Activated T-helper 2 cell treated with anti-CD3 and anti-CD28 coated beads, Interferon-gamma antibody, Interleukin-2, Interleukin-4, amounts not matched to agents 10 μg/mL and 5 μg/mL and 100 μg/mL, durations not matched to agents 14 hours and 24 hours and 36 hours (primary cell): ENCODE data around the gene ATP13A3. TPM values are rescaled to one million over a fixed set of nuclear protein-coding genes. Genes with fewer than 3 reads are reported as not detected.

Source experiments
- DNase-seq: peaks from one replicate; pipeline ENCODE4 v3.0.0; 2021; ENCODE audit warnings: low spot score
- H3K27ac Mint-ChIP-seq: one replicate; pipeline ENCODE4 v1.8.0; 2021; ENCODE audit warnings: mixed read lengths
- H3K27me3 Mint-ChIP-seq: one replicate; pipeline ENCODE4 v1.8.0; 2021; ENCODE audit warnings: low read depth, mixed read lengths
- H3K36me3 Mint-ChIP-seq: one replicate; pipeline ENCODE4 v1.8.0; 2021; ENCODE audit warnings: low read depth, mixed read lengths
- H3K4me1 Mint-ChIP-seq: one replicate; pipeline ENCODE4 v1.8.0; 2021; ENCODE audit warnings: low read depth, mixed read lengths
- H3K4me3 Mint-ChIP-seq: one replicate; pipeline ENCODE4 v1.8.0; 2021; ENCODE audit warnings: low read depth, mild to moderate bottlenecking, moderate library complexity, mixed read lengths
- H3K9me3 Mint-ChIP-seq: one replicate; pipeline ENCODE4 v1.8.0; 2021; ENCODE audit warnings: mixed read lengths
- intact Hi-C: fragments of 100-400 bp; cut with micrococcal nuclease; formaldehyde crosslinking; loops from one replicate; pipeline ENCODE4 v1.15.1; 2023
- total RNA-seq: library from RNA; stranded (reverse); gene quantifications from 2 replicates; pipeline ENCODE4 v1.2.3, GENCODE V29; 2022

The ATP13A3 gene
- total RNA-seq, 1 donor from 2014 or later = 136 TPM

DNA sequence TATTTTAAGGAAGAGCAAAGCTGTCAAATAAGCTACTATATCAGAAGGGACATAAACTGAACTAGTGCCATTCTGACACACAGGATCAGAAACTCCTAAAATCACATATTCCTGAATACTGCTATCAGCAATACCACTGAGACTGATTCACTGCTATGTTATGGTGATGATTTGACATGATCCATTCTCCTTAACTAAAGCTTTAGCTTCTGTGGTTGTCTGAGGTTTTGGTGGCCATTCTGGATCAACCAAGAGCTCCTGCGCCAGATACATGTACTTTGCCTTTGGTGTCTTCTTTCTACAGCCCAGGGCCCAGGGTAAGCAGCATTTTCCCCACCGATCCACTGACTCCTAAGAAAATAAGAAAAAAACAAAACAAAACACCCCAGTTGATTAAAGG is 81.0 kb downstream of the ATP13A3 start:
- intact Hi-C loops = no loop called here
- DNase-seq = no peak
- Mint-ChIP-seq H3K27me3 (no peaks in the 10 kb centered on the region), H3K4me3 (no peak overlapping the region), H3K27ac (no peak overlapping the region), H3K36me3 (peaks cover 42% of the 10 kb centered on the region), H3K9me3 (no peaks in the 10 kb centered on the region), H3K4me1 (peaks cover 9% of the 10 kb centered on the region)

GRCh38 chr3:194404365-194405140 is 82.2 kb downstream of the ATP13A3 start:
- intact Hi-C loops = loop anchor here (1.0 kb wide), 1 partner anchor 71 kb away; no protein-coding TSS in a partner anchor
- no peak overlapping the region for H3K27ac Mint-ChIP-seq

GRCh38 chr3:194401868-194402329 is 84.9 kb downstream of the ATP13A3 start:
- H3K36me3 Mint-ChIP-seq = peaks cover 23% of the 10 kb centered on the region
- H3K27ac Mint-ChIP-seq = no peak overlapping the region
- peaks cover 23% of the 10 kb centered on the region for H3K4me1 Mint-ChIP-seq
- intact Hi-C loops = no loop called here
- DNase-seq = no peak
- no peaks in the 10 kb centered on the region for H3K9me3 Mint-ChIP-seq
- H3K27me3 Mint-ChIP-seq = peaks cover 20% of the 10 kb centered on the region
- no peak overlapping the region for H3K4me3 Mint-ChIP-seq

More at GRCh38 chr3:194404365-194405140, 82.2 kb downstream of the ATP13A3 start:
- H3K4me3 Mint-ChIP-seq = no peak overlapping the region
- H3K36me3 Mint-ChIP-seq = peaks cover 33% of the 10 kb centered on the region
- no peak for DNase-seq
- no peaks in the 10 kb centered on the region for H3K9me3 Mint-ChIP-seq
- H3K4me1 Mint-ChIP-seq = peaks cover 12% of the 10 kb centered on the region
- H3K27me3 Mint-ChIP-seq = no peaks in the 10 kb centered on the region

DNA sequence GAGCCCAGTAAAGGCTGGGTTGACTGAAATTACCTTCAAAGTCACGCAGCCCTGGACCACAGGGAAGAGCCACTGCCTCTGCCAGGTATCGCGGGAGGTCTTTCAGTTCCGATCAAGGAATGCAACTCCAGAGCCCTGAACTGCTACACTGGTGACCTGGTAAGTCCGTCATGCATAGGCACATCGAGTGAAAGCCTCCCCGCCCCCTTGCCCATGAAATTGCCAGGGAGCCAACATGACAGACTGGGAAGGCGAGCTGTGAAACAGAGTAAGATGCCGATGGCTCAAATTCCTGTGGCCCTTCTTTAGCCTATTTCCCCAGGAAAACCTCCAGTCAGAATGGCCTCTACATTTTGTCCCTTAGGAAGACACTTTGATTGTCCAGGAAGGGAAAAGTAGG is 85.5 kb downstream of the ATP13A3 start:
- Mint-ChIP-seq H3K9me3 (no peaks in the 10 kb centered on the region), H3K4me1 (peaks cover 25% of the 10 kb centered on the region), H3K36me3 (peaks cover 19% of the 10 kb centered on the region), H3K27me3 (peaks cover 20% of the 10 kb centered on the region), H3K27ac (no peak overlapping the region), H3K4me3 (no peak overlapping the region)
- no peak for DNase-seq
- intact Hi-C loops = no loop called here

DNA sequence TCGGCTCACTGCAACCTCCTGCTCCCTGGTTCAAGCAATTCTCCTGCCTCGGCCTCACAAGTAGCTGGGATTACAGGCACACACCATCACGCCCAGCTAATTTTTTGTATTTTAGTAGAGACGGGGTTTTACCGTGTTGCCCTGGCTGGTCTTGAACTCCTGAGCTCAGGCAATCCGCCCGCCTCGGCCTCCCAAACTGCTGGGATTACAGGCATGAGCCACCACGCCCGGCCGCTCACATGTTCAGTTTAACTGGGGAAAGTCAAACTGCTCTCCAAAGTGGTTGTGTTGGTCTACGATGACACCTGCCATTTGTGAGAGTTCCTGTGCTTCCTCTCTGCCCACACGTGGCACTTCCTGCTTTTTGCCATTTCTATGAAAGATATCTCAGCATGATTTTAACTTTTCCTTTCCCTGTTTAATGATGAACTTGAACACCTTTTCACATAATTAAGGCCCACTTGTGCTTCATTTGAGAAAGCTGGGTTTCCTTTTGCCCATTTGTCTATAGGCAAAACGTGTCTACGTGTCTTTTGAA is 86.9 kb downstream of the ATP13A3 start:
- peaks cover 24% of the 10 kb centered on the region for H3K27me3 Mint-ChIP-seq
- intact Hi-C loops = loop anchor here (5.0 kb wide), 3 partner anchors 232 to 287 kb away; partner anchors contain the start of genes FAM43A, HES1 and TMEM44
- peaks cover 38% of the 10 kb centered on the region for H3K4me1 Mint-ChIP-seq
- no peak overlapping the region for H3K4me3 Mint-ChIP-seq
- no peaks in the 10 kb centered on the region for H3K9me3 Mint-ChIP-seq
- DNase-seq = no peak
- peaks cover 13% of the 10 kb centered on the region for H3K36me3 Mint-ChIP-seq
- no peak overlapping the region for H3K27ac Mint-ChIP-seq

GRCh38 chr3:194399166-194399565 is 87.6 kb downstream of the ATP13A3 start, which contains the start of gene GP5:
TSS of gene GP5 (minus strand) at chr3:194399266. CDS start at chr3:194398282, 984 bp downstream.
- H3K4me3 Mint-ChIP-seq = peak within 1 kb of the TSS; percentile 80
- no peak within 1 kb of the TSS for H3K27ac Mint-ChIP-seq
- H3K4me1 Mint-ChIP-seq = peaks cover 34% of the 10 kb centered on the region
- H3K36me3 Mint-ChIP-seq = peaks cover 6% of the 10 kb centered on the region
- no peak for DNase-seq
- no peaks in the 10 kb centered on the region for H3K9me3 Mint-ChIP-seq
- intact Hi-C loops = loop anchor here (5.0 kb wide), 3 partner anchors 233 to 288 kb away; partner anchors contain the start of genes FAM43A, HES1 and TMEM44
- H3K27me3 Mint-ChIP-seq = peaks cover 28% of the 10 kb centered on the region

DNA sequence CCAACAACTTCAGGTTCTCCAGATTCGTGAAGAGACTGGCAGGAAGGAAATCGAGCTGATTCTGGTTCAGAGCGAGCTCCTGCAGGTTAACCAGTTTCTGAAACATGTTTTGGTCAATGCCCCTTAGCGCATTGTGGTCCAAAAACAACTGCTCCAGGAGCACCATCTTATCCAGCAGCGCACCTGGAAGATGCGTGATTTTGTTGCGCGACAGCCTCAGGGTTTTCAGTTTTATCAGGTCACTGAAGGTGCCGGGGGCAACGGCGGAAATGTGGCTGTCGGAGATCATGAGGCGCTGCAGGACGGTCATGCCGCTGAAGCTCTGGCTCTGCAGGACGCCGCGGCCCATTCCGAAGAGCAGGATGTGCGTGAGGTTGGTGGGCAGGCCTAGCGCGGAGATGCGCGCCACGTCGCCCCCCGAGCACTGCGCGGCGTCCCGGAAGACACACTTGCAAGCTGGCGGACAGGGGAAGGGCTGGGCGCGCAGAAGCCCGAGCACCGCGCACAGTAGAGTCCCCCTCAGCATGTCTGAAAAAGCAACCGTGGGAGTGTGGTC is 89.0 kb downstream of the ATP13A3 start:
- H3K9me3 Mint-ChIP-seq = no peaks in the 10 kb centered on the region
- no peaks in the 10 kb centered on the region for H3K36me3 Mint-ChIP-seq
- peak; percentile 13 for DNase-seq
- H3K4me1 Mint-ChIP-seq = peaks cover 34% of the 10 kb centered on the region
- peak overlapping the region; percentile 80 for H3K4me3 Mint-ChIP-seq
- H3K27ac Mint-ChIP-seq = no peak overlapping the region
- intact Hi-C loops = loop anchor here (5.0 kb wide), 3 partner anchors 234 to 289 kb away; partner anchors contain the start of genes FAM43A, HES1 and TMEM44
- H3K27me3 Mint-ChIP-seq = peaks cover 29% of the 10 kb centered on the region

DNA sequence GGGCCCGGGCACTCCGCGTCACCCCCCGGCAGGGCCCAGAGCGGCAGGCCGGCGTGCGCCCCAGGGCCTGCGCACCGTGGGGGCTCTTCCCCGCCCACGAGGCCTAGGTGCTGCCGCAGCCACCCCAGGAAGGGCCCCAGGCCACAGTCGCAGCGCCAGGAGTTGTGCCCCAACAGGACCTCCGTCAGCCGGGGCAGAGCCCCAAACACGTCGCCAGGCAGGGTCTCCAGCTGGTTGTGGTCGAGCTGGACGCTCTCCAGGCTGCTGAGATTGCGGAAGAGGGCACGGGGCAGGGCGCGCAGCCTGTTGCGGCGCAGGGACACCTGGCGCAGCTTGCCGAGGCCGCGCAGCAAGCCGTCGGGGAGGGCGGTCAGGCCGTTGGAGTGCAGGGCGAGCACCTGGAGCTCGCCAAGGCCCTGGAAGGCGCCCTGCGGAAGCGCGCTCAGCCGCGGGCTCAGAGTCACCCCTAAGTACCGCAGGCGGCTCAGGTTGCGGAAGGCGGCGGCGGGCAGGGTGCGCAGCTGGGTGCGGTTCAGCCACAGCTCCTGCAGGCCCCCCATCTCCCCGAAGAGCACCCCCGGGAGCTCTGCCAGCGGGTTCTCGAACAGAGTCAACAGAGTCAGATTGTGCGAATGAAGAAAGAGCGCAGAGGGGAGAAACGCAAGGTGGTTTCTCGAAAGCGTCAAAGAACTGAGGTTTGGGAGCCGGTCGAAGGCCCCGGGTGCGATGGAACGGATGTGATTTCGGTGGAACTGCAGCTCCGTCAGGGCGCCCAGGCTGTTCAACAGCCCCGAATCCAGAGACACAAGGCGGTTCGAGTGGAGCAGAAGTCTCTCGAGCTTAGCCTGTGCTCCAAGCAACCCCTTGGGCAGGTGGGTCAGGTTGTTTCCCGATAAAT is 89.7 kb downstream of the ATP13A3 start:
- peak; percentile 24 for DNase-seq
- no peaks in the 10 kb centered on the region for H3K36me3 Mint-ChIP-seq
- intact Hi-C loops = loop anchor here (5.0 kb wide), 3 partner anchors 235 to 290 kb away; partner anchors contain the start of genes FAM43A, HES1 and TMEM44
- H3K9me3 Mint-ChIP-seq = no peaks in the 10 kb centered on the region
- peak overlapping the region; percentile 80 for H3K4me3 Mint-ChIP-seq
- peaks cover 32% of the 10 kb centered on the region for H3K27me3 Mint-ChIP-seq
- peak overlapping the region; percentile 42 for H3K27ac Mint-ChIP-seq
- H3K4me1 Mint-ChIP-seq = peaks cover 34% of the 10 kb centered on the region

DNA sequence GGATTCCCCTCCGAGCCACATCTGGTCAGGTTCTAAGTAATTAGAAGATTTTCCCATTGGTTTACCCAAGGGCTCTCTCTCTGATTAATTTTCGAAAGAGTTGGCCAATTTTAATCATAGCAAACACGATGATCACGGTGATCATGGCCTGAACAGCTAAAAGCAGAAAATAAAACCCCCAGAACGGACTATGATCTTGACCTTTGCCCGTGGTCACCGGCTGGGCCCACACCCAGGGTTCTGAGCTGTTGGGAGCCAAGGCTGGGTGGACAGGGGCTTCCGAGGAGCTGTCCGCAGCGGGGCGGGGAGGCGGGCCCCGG is 90.3 kb downstream of the ATP13A3 start:
- intact Hi-C loops = loop anchor here (5.0 kb wide), 3 partner anchors 236 to 291 kb away; partner anchors contain the start of genes FAM43A, HES1 and TMEM44
- Mint-ChIP-seq H3K27ac (peak overlapping the region; percentile 55), H3K4me3 (peak overlapping the region; percentile 71), H3K4me1 (peaks cover 34% of the 10 kb centered on the region), H3K36me3 (no peaks in the 10 kb centered on the region), H3K9me3 (no peaks in the 10 kb centered on the region), H3K27me3 (peaks cover 32% of the 10 kb centered on the region)
- DNase-seq = no peak

GRCh38 chr3:194395778-194396538 is 90.8 kb downstream of the ATP13A3 start:
- Mint-ChIP-seq H3K9me3 (peaks cover 5% of the 10 kb centered on the region), H3K4me3 (peak overlapping the region; percentile 71), H3K27ac (peak overlapping the region; percentile 55), H3K27me3 (peaks cover 37% of the 10 kb centered on the region), H3K36me3 (peaks cover 1% of the 10 kb centered on the region), H3K4me1 (peaks cover 34% of the 10 kb centered on the region)
- DNase-seq = peak; percentile 48
- intact Hi-C loops = loop anchor here (5.0 kb wide), 3 partner anchors 236 to 291 kb away; partner anchors contain the start of genes FAM43A, HES1 and TMEM44

- intact Hi-C loops = loop anchor here (5.0 kb wide), 3 partner anchors 237 to 292 kb away; partner anchors contain the start of genes FAM43A, HES1 and TMEM44
- H3K4me3 Mint-ChIP-seq = peak overlapping the region; percentile 71
- peaks cover 34% of the 10 kb centered on the region for H3K4me1 Mint-ChIP-seq
- H3K27ac Mint-ChIP-seq = no peak overlapping the region
- H3K36me3 Mint-ChIP-seq = peaks cover 4% of the 10 kb centered on the region
- peaks cover 12% of the 10 kb centered on the region for H3K9me3 Mint-ChIP-seq
- no peak for DNase-seq
- peaks cover 43% of the 10 kb centered on the region for H3K27me3 Mint-ChIP-seq
Observed at GRCh38 chr3:194395212-194395611, 91.6 kb downstream of the ATP13A3 start.
